HG03135 (cell line): ENCODE results near the gene SMPX.

Experiments
- ATAC-seq: cut with Tn5 transposase; IDR thresholded peaks from one replicate; pipeline ENCODE4 v1.9.1; 2021; ENCODE audit warnings: mild to moderate bottlenecking, moderate library complexity; ENCODE audit not compliant: unreplicated experiment

Gene SMPX

DNA sequence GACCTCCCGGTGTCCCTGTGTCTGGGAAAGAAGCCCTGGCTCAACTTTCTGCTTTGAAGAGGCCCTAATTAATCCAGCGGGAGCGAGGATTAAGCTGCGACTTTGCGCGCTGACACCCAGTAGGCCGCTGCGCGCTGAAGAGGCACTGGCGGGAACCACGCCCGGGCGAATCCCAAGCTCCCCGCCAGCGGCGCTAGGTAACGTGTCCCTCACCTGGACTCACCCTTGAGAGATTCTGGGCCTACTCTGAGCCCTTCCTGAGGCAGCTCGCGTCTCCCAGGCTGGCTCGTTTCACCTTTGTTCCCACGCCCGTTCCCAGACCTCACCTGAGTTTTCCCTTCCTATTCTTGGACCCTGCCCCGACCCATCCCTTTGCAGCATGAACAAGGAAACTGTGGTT lies 99.2 kb downstream of the SMPX start:
- ATAC-seq: no peak

DNA sequence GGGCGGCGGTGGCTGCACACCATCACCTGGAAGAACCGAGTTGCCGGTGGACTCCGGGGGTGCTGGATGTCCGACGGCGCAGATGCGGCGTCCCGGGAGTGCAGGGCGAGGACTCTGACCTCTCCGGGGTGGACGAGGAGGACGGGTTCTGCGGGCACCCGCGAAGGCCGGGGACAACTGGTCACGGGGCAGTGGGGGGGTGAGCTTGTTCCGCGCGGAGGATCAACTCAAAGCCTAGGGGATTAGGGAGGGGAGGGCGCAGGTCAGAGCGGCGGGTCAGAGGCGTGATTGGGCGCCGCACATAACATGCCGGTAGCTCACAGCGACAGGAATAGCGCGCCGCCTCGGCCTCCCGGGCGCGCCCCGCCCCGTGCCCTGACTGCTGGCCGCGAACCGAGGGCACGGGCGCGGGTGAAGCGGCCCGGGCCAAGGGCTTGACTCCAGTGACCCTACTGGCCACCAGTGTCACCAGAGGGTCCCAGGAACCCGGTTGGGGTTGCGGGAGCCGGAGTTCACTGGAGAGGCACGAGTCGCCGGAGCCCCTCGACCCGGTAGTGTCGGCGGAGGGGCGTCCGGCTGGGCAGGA lies 99.7 kb downstream of the SMPX start, which contains the start of gene KLHL34:
KLHL34 (minus strand) TSS at position 179 of the 586 bp plus-strand sequence. CDS start 542 bp downstream, outside the sequence.
- ATAC-seq: no peak

DNA sequence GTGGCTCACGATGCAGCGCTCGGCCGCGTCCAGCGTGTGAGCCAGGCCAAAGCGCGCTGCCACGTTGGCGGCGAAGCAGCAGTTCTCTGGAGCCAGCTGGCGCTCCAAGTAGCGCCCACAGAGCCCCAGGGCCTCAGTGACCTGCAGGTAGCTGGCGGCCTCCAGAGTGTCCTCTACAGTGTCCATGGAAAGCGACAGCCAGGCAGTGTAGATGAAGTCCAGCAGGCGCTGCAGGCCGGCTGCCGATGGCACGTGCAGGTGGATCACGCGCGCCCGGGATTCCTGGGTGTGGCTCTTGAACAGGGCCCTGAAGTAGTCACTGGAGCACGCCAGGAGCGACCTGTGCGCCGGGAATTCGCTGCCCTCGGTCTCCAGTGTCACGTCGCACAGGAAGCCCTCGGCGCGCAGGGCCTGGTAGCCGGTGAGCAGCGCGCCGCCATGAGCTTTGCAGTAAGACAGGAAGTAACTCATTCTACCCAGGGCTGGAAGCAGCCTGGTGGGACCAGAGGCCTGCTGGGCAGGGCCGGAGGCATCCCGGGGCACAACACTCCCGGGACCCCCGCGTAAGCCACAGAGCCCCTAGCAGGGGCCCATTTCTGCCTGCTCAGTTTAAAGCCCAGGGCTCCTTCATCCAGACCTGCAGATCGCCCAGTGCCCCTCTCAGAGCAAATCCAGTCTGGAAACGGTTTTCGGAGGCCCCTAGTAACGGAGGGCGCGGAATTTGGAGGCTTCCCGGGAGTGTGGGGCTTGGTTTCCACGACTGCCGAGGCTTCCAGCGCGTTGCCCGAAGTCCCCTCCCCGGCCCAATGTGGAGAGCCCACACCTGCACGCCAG lies 100.4 kb downstream of the SMPX start:
- no peak for ATAC-seq

DNA sequence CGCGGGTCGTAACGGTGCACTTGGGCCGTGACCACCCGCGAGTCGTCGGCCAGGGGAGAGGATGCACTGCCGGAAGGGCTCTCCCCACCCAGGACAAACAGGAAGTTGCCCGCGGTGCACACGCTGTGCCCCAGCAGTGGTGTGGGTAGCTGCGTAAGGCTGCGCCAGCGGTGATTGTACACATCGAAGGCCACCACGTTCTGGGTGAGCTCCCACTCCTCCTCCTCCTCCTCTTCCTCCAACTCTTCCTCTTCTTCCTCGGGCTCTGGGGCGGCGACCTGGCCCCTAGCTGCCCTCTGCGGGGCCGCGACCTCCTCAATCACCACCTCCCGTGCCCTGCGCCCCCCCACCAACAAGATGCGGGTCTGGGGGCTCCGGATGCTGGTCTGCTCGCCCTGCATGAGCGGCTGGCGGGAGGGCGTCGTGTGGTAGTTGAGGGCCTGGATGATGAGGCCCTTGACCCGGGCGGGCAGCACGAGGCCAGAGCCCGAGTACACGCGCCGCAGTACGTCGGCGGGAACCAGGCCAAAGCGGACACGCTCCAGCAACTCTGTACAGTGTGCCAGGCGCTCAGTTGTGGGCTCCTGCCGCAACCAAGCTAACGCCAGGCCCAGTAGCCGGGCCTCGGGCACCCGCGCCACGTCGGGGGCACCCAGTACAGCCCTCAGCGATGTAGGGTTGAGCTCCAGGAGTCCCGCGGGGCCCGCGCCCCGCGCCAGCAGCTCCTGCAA lies 101.2 kb downstream of the SMPX start:
- no peak for ATAC-seq
